Hepatocyte (in vitro differentiated cells): Measurements from ENCODE around the gene AHSG. TPM values are rescaled to one million over a fixed set of nuclear protein-coding genes. Genes with fewer than 3 reads are reported as not detected.

Source experiments
- DNase-seq: peaks from one replicate; pipeline ENCODE4 v3.0.0-alpha.2; 2016; ENCODE audit warnings: low spot score
- H2AFZ ChIP-seq: fragments of 200-600 bp; sonication (generic); 2 replicates; pipeline ENCODE4 v1.6.0; 2016; ENCODE audit warnings: antibody characterized with exemption, mild to moderate bottlenecking
- H3K27ac ChIP-seq: fragments of 200-600 bp; sonication (generic); 2 replicates; pipeline ENCODE4 v1.5.1; 2016; ENCODE audit warnings: mild to moderate bottlenecking
- H3K27me3 ChIP-seq: fragments of 200-600 bp; sonication (generic); 2 replicates; pipeline ENCODE4 v1.6.1; 2016
- H3K36me3 ChIP-seq: fragments of 200-600 bp; sonication (generic); replicated peaks from 2 replicates; pipeline ENCODE4 v1.5.1; 2016; ENCODE audit warnings: low read depth; ENCODE audit not compliant: insufficient read depth
- H3K4me1 ChIP-seq: fragments of 200-600 bp; sonication (generic); 2 replicates; pipeline ENCODE4 v1.5.1; 2016; ENCODE audit warnings: mild to moderate bottlenecking, moderate library complexity; ENCODE audit not compliant: insufficient read depth
- H3K4me2 ChIP-seq: fragments of 200-600 bp; sonication (generic); 2 replicates; pipeline ENCODE4 v1.6.0; 2016
- H3K4me3 ChIP-seq: fragments of 200-600 bp; sonication (generic); 2 replicates; pipeline ENCODE4 v1.5.1; 2016; ENCODE audit warnings: mild to moderate bottlenecking
- H3K79me2 ChIP-seq: fragments of 200-600 bp; sonication (generic); 2 replicates; pipeline ENCODE4 v1.6.0; 2017; ENCODE audit warnings: mild to moderate bottlenecking
- H3K9me2 ChIP-seq: fragments of 200-600 bp; sonication (generic); replicated peaks from 2 replicates; pipeline ENCODE4 v1.6.0; 2017; ENCODE audit warnings: mild to moderate bottlenecking; ENCODE audit not compliant: insufficient read depth
- H3K9me3 ChIP-seq: fragments of 200-600 bp; sonication (generic); 2 replicates; pipeline ENCODE4 v1.5.1; 2016; ENCODE audit warnings: low read depth, mild to moderate bottlenecking
- H4K20me1 ChIP-seq: fragments of 200-600 bp; sonication (generic); 2 replicates; pipeline ENCODE4 v1.6.0; 2016; ENCODE audit warnings: mild to moderate bottlenecking; ENCODE audit not compliant: insufficient read depth, poor library complexity, severe bottlenecking
- EZH2 ChIP-seq: fragments of 200-600 bp; sonication (generic); IDR thresholded peaks from 2 replicates; pipeline ENCODE4 v1.6.1; 2016; ENCODE audit warnings: antibody characterized with exemption, mild to moderate bottlenecking, borderline replicate concordance
- EZH2phosphoT487 ChIP-seq: fragments of 200-600 bp; sonication (generic); IDR thresholded peaks from one replicate; pipeline ENCODE4 v1.6.1; 2018; ENCODE audit warnings: antibody characterized with exemption, mild to moderate bottlenecking, low read depth, moderate library complexity; ENCODE audit not compliant: unreplicated experiment, severe bottlenecking
- polyA plus RNA-seq: library from polyadenylated mRNA; unstranded; fragments of >200 nt; fragmentation: Nextera tagmentation; extraction: Ambion mirVana; gene quantifications from 2 replicates; pipeline ENCODE4 v1.2.1, GENCODE V29; 2016
- small RNA-seq: library from RNA; depleted of rRNA; stranded (forward); fragments of <200 nt; gene quantifications from one replicate; pipeline ENCODE3, GENCODE V24; 2014
- total RNA-seq: library from RNA; depleted of rRNA; stranded (reverse); fragments of >200 nt; gene quantifications from 2 replicates; pipeline ENCODE4 v1.2.3, GENCODE V29; 2014
- TF ChIP-seq, protein P1 (sequence below): fragments of 200-600 bp; sonication (generic); IDR thresholded peaks from 2 replicates; pipeline ENCODE4 v1.5.1; 2016; ENCODE audit warnings: antibody characterized with exemption, mild to moderate bottlenecking; ENCODE audit not compliant: poor library complexity

The AHSG gene
- total and polyA plus RNA-seq, 2 experiments from 2014 or later: 559 to 568 TPM

DNA sequence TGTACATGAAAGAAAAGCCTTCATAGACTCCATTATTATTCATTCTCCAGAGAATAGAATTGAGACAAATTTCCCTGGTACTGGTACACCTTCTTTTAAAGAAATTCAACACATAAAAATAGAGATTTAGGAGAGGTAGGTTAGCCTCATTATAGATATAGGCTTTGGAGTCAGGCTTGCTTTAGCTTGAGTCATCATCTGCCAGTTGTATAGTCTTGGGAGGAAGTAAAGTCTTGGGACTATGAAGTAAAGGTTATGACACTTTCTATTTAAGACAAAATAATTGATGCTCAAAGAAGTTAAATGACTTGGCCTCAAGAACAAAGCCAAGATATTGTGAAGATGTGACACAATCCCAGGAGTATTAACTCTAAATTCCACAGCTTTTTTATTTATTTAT lies 57.3 kb downstream of the AHSG start:
- Histone ChIP-seq H2AFZ (no peak overlapping the region), H3K36me3 (no peaks in the 10 kb centered on the region), H4K20me1 (no peaks in the 10 kb centered on the region), H3K79me2 (no peaks in the 10 kb centered on the region), H3K27me3 (no peaks in the 10 kb centered on the region), H3K9me2 (no peaks in the 10 kb centered on the region), H3K4me2 (no peak overlapping the region), H3K27ac (no peak overlapping the region), H3K4me3 (no peak overlapping the region), H3K4me1 (no peaks in the 10 kb centered on the region), H3K9me3 (no peaks in the 10 kb centered on the region)
- no peak for DNase-seq
- TF ChIP-seq EZH2: no peak
- TF ChIP-seq, protein P1, sequence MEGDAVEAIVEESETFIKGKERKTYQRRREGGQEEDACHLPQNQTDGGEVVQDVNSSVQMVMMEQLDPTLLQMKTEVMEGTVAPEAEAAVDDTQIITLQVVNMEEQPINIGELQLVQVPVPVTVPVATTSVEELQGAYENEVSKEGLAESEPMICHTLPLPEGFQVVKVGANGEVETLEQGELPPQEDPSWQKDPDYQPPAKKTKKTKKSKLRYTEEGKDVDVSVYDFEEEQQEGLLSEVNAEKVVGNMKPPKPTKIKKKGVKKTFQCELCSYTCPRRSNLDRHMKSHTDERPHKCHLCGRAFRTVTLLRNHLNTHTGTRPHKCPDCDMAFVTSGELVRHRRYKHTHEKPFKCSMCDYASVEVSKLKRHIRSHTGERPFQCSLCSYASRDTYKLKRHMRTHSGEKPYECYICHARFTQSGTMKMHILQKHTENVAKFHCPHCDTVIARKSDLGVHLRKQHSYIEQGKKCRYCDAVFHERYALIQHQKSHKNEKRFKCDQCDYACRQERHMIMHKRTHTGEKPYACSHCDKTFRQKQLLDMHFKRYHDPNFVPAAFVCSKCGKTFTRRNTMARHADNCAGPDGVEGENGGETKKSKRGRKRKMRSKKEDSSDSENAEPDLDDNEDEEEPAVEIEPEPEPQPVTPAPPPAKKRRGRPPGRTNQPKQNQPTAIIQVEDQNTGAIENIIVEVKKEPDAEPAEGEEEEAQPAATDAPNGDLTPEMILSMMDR: no peak
- TF ChIP-seq EZH2phosphoT487: no peak

Small RNA genes within 50 kb of the gene (small RNA-seq; reads per million reads assigned to genes)
- not detected for gene RF00017

Other genes with a start within 250 kb of the AHSG start
- gene CRYGS, start 68.7 kb upstream of the AHSG start, total RNA-seq: 0.92 and 1.9 TPM in 2 replicates
- gene CRYGS, start 68.7 kb upstream of the AHSG start, polyA plus RNA-seq: 0.89 and 2.2 TPM in 2 replicates
- gene TBCCD1, start 45.7 kb upstream of the AHSG start, total RNA-seq: 13.1 and 13.4 TPM in 2 replicates
- 13.5 and 14.9 TPM in 2 replicates for gene TBCCD1, start 45.7 kb upstream of the AHSG start, polyA plus RNA-seq
- gene DNAJB11, start 42.3 kb upstream of the AHSG start, total RNA-seq: 103 and 115 TPM in 2 replicates
- 148 and 149 TPM in 2 replicates for gene DNAJB11, start 42.3 kb upstream of the AHSG start, polyA plus RNA-seq
- 5.7 and 7.2 TPM in 2 replicates for gene FETUB, start 27.3 kb downstream of the AHSG start, total RNA-seq
- 3.2 and 5.8 TPM in 2 replicates for gene FETUB, start 27.3 kb downstream of the AHSG start, polyA plus RNA-seq
- gene HRG, start 53.0 kb downstream of the AHSG start, total RNA-seq: 1.7 and 3.8 TPM in 2 replicates
- gene HRG, start 53.0 kb downstream of the AHSG start, polyA plus RNA-seq: 2.1 and 5.7 TPM in 2 replicates
- gene KNG1, start 104.3 kb downstream of the AHSG start, total RNA-seq: 88.9 and 109 TPM in 2 replicates
- gene KNG1, start 104.3 kb downstream of the AHSG start, polyA plus RNA-seq: 32.3 and 57.4 TPM in 2 replicates
- gene EIF4A2, start 170.5 kb downstream of the AHSG start, total RNA-seq: 558 and 589 TPM in 2 replicates
- gene EIF4A2, start 170.5 kb downstream of the AHSG start, polyA plus RNA-seq: 155 and 195 TPM in 2 replicates
- 24.8 and 28.6 TPM in 2 replicates for gene RFC4, start 193.4 kb downstream of the AHSG start, total RNA-seq
- gene RFC4, start 193.4 kb downstream of the AHSG start, polyA plus RNA-seq: 14.9 and 22.3 TPM in 2 replicates
- not detected in 2 replicates for gene ADIPOQ, start 229.7 kb downstream of the AHSG start, total RNA-seq
- gene ADIPOQ, start 229.7 kb downstream of the AHSG start, polyA plus RNA-seq: not detected in 2 replicates